Measurements from ENCODE around the gene RPL41.
"Not testable (repeated sequence)": the region's sequence is repeated elsewhere in the genome, so short reads cannot be mapped to it uniquely, and the experiment has no call there.

RPL41 gene

DNA sequence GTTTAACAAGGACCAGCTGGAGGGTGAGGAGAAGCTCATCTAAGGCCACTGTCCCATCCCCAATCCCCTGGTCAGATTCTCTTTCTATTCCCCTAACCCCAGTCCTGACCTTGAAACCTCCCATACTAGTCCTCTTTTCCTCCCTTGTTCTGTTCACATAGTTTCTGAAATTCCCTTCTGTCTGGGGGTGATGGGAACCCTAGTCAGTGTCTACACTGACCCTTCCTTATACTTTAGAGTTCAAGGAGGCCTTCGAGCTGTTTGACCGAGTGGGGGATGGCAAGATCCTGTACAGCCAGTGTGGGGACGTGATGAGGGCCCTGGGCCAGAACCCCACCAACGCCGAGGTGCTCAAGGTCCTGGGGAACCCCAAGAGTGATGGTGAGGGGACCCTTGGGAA, 38.4 kb downstream of the RPL41 start:
- DNase-seq (ENCODE audit: low spot score): no peak

DNA sequence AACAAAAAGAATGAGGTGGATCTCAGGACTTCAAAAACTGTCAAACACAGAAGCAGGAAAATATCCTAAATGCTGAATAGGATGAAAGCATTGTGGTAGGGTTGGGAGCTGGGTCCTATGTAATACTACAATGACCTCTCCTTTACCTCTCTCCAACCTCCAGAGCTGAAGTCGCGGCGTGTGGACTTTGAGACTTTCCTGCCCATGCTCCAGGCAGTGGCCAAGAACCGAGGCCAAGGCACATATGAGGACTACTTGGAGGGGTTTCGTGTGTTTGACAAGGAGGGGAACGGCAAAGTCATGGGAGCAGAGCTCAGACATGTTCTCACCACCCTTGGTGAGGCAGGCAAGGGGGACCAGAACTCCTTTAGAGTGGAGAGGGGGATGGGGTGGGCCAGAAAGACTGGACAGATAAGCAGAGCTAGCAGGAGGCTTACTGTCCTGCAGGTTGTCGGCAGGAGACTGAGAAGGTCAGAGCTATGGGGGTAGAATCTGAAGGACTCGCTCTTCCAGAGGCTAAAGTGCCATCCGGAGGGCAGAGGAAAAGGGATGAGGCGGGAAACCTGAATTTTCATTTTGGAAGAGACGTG, 38.9 kb downstream of the RPL41 start:
- DNase-seq (ENCODE audit: low spot score): no peak

DNA sequence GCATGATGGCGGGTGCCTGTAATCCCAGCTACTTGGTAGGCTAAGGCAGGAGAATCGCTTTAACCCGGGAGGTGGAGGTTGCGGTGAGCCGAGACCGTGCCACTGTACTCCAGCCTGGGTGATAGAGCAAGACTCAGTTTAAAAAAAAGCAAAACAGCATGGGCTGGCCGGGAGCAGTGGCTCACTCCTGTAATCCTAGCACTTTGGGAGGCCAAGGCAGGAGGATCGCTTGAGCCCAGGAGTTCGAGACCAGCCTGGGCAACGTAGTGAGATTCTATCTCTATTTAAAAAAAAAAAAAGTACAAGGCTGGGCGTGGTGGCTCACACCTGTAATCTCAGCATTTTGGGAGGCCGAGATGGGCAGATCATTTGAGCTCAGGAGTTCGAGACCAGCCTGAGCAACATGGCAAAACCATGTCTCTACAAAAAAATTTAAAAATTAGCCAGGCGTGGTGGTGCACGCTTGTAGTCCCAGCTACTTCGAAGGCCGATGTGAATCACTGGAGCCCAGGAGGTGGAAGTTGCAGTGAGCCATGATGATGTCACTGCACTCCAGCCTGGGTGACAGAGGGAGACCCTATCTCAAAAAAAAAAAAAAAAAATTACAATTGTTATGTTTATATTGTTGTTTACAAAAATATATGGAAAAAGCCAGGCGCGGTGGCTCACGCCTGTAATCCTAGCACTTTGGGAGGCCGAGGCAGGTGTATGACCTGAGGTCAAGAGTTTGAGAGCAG, 40.2 kb downstream of the RPL41 start:
- DNase-seq (ENCODE audit: low spot score): not testable (repeated sequence)

DNA sequence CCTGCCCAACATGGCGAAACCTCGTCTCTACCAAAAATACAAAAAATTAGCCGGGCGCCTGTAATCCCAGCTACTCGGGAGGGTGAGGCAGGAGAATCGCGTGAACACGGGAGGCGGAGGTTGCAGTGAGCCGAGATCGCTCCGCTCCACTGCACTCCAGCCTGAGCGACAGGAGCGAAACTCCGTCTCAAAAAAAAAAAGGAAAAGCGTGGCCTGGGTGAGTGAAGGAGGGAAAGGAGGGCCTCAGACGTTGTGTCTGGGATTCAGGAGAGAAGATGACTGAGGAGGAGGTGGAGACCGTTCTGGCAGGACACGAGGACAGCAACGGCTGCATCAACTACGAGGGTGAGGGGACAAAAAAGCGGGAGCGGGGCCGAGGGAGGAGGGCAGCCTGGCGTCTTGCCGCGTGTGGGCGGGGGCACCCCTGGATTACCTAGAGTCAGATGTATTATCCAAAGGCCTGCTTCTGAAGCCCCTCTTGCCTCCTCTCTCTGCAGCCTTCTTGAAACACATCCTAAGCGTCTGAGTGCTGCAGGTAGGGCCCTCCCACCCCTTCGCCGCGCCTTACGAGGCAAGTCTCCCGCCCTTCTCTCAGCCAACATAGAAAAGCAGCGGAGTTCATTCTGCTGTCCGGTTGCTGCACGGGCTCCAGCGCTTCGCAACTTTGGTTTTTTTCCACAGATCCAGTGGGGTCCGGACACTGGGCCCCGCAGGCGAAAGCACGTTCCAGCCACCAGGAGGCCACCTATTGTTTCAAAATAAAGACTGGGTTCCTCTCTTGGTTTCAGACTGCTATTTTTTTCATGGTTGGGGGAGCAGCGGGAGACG, 41.0 kb downstream of the RPL41 start:
- DNase-seq (ENCODE audit: low spot score): peak; percentile 51

DNA sequence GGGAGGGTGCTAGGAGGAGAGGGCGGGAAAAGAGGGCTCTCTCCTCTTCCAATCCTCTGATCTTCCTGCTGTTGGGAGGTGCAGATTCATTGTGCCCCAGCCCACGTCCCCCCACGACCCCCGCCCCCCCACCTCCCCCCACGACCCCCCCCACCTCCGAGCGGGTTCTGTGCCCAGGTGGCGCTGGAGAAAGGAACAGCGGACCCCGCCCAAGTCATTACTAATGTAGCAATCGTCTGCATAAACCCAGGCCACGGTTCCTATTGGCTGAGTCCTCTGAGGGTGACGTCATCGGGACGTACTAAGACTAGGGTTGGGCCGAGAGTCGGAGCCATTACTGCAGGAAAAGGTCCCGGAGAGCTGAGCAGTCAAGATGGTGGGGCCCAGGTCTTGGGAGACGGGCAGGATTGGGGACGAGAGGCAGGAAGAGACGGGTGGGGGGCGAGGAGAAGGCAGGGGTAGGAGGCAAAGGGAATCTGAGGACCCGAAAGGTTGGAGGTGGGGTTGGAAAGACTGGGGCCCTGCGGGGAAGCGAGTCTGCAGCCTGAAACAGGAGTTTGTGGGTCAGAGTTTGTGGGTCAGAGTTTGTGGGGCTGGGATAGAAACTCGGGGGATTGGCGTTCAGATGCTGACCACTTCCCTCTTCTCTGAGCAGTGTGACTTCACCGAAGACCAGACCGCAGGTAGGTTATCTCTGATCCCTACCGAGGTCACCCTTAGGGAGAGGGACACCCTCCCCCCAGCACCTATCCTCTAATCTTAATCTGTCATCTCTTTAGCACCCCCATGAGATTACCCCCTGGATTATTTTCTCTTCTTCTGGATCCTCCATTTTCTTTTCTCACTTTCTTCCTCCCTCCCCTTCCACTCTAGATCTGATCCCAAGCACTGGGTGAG, 41.8 kb downstream of the RPL41 start, which contains the start of gene MYL6:
MYL6 (plus strand) TSS at position 331 of the 897 bp plus-strand sequence; CDS start at position 374, 43 bp downstream.
- DNase-seq (ENCODE audit: low spot score): peak; percentile 99

DNA sequence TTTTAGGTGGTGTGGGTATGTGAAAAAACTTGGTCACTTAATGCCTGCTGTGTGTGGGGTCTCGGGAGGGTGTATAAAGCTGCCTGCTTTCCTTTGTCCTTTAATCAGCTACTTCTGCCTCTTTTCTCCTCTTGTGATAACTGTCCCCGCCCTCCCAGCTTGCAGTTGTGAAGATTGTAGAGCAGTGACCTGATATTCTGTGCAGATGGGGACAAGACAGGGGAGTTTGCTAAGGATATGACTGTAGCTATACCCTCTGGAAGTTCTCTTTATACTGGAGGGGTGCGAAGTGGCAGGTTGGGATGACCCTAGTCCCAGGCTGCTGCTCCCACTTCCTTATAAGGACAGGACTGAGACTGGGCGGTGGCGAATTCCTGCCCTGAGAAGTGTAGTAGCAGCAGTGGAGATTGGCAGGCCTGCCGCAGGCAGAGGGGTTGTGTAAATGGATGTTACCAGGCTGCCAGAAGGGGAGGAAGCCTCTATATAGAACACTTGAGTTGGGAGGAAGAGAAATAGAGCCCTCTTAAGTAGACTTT, 42.6 kb downstream of the RPL41 start:
- peak; percentile 53 for DNase-seq (ENCODE audit: low spot score)

DNA sequence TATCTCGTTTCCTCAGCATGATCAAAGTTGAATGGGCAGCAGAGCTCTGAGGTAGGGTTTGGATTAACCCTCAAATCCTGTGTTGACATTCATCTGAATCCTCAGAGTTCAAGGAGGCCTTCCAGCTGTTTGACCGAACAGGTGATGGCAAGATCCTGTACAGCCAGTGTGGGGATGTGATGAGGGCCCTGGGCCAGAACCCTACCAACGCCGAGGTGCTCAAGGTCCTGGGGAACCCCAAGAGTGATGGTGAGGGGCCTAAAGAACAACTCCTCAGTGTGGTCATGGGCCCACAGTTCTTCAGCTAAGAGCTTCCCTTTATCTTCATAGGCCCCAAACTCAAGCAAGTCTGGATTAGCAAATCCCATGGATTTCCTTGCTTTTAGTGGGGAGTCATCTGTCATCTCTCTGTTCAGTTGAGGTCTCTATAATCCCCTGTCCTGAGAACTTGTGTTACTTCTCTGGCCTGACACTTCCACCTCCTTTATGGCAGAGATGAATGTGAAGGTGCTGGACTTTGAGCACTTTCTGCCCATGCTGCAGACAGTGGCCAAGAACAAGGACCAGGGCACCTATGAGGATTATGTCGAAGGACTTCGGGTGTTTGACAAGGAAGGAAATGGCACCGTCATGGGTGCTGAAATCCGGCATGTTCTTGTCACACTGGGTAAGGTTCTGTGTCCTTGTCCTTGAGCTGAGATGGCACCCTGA, 43.2 kb downstream of the RPL41 start:
- no peak for DNase-seq (ENCODE audit: low spot score)

DNA sequence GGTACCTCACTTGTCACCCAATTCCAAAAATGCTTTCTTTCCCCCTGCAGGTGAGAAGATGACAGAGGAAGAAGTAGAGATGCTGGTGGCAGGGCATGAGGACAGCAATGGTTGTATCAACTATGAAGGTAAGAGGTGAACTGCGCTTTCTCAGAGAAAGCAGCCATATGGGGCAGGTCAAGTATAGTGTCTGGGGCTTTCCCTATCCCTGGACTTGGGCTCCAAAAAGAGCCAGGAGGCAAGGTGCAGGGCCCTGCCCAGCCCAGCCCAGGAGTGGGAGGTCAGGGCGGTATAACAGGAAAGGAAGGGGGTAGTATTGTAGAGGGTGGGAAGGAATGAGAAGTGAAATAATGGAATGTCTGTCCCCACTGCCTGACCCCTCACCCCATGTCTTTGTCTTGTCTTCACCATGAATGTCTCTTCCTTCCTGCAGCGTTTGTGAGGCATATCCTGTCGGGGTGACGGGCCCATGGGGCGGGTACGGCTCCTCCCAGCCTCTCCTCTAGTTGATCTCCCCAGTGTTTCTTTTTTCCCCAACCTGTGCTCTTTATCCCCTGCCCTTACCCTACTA, 43.8 kb downstream of the RPL41 start:
- DNase-seq (ENCODE audit: low spot score): no peak

DNA sequence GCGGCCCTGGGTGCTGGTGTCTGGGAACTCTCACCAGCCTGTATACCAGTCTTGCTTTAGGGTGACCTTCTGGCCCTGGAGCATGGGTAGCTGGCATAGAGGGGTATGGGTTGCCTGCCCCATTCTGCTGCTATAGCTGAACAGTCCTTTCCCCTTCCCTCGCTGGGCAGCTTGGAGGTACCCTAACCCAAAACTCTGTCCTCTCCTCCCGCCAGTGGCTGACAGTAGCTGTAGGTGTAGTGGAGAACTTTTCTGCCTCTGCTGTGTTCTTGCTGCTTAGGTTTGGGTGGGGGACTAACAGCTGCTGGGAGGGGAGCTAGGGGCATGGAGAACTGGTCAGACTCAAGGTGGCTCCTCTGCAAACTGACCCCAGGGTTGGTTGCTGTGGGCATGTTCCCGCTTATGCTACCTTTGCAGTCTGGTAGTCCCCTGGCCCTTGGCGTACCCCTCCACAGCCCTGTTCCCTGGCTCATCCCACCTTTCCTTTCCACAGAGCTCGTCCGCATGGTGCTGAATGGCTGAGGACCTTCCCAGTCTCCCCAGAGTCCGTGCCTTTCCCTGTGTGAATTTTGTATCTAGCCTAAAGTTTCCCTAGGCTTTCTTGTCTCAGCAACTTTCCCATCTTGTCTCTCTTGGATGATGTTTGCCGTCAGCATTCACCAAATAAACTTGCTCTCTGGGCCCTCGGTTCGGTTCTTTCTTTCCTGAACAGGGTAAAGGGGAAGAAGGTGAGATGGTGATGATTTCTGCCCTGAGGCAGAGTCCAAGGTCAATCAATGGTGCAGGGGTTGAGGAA, 44.7 kb downstream of the RPL41 start:
- no peak for DNase-seq (ENCODE audit: low spot score)

DNA sequence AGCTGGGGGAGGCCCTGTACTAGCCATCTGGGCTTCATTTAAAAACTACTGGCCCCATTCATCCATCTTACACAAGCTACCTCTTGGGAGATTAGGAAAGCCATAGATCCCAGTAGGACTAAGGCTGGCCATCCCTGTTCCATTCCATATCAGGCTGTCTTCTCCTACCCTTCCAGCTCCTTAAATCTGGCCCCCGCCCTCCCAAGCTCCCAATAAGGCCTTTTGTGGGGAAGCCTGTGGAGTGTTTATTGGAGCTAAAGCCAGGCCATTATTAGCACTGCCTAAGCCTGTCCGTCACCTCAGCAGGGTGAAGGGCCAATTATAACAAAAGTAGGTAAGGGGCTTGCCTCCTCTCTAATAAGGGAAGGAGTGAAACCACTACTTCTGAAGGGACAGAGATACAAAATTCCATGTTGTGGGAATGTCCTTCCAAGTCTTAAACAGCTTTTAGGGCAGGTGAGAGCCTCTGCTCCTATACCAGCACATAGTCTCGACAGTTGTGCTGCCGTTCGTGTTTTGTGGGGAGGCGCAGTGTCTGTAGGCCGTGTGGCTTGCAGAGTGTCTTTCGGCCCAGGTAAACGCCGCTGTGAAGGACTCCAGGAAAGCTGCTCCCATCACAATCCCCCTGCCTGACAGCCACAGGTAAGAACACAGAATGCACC, 45.4 kb downstream of the RPL41 start:
- no peak for DNase-seq (ENCODE audit: low spot score)

DNA sequence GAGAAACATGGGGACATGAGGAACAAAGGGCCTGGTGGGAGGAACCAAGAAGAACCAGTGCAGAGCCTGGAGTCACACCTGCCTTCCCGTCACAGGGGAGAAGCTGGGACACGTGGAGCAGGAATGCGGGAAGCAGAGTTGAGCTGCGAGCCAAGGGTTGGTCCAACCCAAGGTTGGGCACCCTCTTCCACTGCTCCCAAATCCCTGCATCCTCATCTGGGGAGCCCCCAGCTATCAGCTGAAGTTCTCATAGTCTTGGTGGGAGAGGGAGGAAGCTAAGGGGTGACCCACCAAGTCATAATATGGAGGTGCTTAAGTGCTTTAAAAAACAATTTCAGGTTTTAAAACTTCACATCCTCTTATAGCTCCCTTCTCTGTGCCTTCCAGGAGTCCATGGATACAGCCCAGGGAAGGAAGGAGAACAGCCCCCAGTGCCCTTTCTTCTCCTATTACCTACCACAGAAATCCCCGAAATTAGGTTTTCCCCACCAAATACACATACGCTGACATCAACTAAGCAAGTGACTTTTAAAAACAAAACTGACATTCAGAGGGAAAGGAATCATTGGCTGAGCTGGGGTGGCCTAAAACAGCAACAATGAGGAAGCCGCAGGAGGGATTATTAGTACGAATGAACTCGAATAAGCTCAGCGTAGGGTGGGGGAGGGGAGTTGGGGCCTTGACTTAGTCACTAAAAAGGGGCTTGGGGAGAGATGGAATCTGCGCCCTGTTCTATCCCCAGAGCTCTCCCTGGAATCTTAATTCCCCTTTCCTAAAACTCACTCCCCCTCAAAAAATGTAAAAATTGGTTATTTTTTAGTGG, 46.2 kb downstream of the RPL41 start:
- no peak for DNase-seq (ENCODE audit: low spot score)

DNA sequence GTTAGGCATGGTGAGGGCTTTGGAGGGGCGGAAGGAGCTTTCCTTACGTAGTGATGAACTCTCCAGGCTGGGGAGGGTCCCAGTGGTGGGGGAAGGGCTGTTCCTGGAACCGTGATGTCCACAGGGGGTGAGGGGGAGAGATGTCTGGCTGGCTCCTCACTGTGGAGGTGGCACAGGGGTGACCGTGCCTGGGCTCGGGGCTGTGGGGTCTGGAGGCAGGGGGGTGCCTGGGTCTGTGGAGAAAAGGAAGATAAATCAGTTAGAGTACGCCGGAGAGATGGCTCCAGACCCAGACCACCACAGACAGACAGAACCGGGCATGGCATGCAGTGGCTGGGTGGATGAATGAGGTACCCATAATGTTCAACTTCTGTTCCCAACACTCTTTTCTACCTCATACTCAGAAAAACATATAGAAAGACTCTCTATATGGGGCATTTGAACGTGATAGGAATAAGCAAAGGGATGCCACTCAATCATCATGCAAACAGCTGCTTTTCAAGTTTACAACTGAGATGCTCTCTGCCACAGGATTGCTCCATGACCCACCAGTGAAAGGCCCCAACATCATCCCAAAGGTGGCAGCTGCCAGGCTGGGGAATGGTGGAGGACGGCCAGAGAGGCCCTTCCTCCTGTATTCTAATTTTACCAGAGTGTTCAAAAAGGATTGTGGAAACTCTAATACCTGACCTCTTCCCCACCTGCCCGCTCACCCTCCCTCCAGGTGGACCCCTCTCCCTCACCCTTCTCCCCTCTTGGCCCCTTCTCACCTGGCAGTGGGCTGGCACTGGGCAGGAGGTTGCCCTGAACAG, 47.3 kb downstream of the RPL41 start:
- DNase-seq (ENCODE audit: low spot score): no peak

DNA sequence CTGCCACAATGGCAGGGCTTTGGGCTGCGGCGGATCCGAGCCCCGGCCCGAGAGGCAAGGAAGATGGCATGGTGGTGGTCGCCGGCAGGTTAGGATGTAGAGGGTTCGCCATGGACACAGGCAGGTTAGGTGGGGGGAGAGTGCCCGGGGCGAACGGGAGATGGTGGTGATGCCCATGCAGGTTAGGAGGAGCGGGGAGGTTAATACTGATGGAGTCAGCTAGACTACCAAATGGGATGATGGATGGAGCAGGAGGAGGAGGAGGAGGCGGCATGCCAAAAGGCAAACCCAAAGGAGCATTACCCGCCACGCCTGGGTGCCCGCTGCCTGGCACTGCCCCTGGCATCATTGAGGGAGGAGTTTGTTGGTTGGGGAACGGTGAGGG, 47.9 kb downstream of the RPL41 start:
- DNase-seq (ENCODE audit: low spot score): no peak

DNA sequence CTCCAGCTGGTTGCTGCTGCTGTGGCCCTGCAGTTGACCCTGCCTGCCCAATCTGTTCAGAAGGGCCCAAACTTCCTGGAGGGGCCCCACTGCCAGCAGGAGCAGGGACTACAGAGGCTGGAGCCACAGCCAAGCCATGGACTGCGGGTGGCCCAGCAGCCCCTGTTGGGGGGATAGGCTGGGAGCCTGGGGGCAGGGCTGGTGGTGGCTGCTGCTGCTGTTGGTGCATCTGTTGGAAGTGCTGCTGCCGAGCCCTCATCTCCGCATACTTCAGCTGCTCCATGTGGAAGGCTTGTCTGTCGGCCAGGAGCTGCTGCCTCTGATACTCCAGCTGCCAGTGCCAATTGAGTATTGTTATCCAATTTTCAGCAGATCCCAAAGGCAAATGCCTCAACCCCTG, 48.9 kb downstream of the RPL41 start:
- no peak for DNase-seq (ENCODE audit: low spot score)
